ENCODE data around the gene DTX3.
"Not testable (repeated sequence)": the region's sequence is repeated elsewhere in the genome, so short reads cannot be mapped to it uniquely, and the experiment has no call there.

The DTX3 gene

DNA sequence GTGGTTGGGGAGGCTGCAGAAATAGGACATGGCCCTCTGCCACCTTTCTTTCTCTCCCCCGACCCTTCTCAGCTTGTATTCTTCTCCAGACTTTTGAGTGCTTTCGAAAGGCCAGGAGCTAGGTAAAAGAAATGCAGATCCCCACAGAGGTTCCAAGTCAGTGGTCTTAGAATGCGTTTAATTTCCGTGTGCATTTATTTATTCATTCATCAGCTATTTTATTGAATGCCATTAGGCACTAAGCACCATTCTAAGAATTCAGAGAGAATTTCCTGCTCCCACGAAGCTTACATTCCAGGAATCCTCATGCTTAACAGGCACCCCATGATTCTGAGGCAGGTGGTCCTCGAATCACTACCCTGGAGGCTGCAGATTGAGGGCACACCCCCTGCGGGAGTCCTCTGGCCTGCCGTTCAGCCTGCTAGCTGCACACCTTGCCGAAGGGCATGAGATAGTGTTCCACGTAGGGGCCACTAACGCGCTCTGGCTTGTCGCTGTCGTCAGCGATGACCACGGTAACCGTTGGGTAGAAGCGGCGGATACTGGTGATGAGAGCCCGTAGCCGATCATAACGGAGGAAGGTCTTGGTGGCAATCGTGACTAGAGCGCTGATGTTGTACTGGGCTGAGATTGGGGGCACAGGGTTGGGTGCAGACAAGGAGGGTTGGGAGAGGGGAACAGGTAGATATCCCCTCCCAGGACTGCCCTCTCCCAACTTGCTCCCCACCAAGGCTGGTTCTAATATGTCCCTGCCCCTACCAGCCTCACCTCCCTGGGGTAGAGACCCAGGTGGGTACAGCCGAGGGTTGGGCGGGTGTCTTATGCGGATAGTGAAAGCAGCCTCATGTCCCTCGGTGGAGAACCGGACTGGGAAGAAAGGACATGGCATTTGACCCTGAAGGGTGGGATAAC is 23.9 kb downstream of the DTX3 start:
- DNase-seq (ENCODE audit: extremely low spot score, insufficient read length, low read depth), result no peak

DNA sequence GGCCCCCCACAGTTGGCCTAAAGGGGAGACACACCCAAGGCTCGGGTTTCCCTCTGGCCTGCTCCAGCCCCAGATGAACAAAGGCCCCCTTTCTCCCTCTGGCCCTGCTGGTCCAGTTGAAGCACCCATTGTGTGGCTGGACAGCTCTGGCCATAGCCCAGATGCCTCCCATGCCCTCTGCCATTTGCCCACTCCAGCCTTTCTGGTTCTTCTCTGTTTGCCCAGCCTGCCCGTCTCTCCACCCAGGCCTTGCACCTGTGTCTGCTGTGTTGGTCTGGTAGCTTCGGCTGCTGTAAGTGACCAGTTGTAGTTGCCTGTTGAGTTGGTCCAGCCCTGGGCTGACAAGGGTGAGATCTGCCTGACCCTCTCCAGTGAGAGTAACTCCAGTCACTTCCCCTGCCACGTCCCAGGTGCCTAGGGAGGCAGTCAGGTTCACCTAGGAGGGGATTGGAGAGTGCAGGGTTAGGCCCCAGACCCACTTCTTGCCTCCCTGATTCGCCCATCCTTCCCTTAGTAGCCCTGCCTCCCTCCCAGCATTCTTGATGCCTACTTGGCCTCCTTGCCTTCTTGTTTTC is 25.4 kb downstream of the DTX3 start:
- DNase-seq (ENCODE audit: extremely low spot score, insufficient read length, low read depth) (no peak), FAIRE-seq (no peak)

More for the DNA sequence above, 23.9 kb downstream of the DTX3 start:
- FAIRE-seq, result no peak

DNA sequence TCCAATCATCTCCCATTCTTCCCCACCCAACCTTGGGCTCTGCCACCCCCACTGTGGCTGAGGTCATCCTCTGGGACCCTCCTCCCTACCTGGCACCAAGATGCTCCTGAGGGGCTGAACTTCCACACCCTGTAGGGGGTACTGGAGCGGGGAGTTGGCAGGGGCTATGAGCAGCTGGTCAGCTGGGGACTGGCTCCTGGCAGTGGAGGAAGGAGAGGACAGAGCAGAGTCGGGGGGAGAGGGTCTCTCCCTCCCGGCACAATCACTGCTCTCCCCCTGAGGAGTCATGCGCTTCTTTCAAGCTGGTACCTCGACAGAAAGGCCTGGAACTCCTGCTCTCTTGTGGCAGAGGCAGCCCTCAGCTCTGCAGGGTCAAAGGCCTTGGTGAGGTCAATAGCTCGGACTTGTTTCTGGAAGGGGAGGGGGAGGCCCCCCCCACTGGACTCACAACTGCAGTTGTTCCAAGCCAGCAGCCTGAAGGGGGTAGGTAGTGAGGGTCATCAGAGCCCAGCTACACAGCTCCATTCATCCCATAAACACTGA is 26.3 kb downstream of the DTX3 start:
- no peak for DNase-seq (ENCODE audit: extremely low spot score, insufficient read length, low read depth)
- no peak for FAIRE-seq

DNA sequence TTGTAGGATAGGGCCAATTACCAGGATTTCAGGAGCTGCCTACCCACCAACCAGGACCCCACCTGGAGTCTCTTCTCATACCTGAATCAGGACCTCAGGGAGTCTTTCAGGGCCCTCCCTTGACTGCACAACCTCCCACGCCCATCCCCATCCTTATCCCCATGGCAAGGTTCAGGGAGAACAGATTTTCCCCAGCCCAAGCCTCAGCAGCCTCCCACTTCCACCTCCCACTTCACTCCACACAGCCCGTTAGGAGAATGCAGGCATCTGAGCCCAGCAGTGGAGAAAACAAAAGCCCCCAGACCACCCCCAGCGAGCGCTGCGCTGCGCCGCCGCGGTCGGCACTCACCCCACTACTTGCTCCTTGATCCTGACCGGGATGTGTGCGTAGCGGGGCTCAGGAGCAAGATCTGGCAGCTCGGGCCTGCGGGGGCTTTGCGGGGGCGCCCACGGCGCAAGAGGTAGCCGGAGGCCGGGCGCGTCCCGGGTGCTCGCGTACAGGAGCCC is 27.0 kb downstream of the DTX3 start:
- DNase-seq (ENCODE audit: extremely low spot score, insufficient read length, low read depth), result no peak

DNA sequence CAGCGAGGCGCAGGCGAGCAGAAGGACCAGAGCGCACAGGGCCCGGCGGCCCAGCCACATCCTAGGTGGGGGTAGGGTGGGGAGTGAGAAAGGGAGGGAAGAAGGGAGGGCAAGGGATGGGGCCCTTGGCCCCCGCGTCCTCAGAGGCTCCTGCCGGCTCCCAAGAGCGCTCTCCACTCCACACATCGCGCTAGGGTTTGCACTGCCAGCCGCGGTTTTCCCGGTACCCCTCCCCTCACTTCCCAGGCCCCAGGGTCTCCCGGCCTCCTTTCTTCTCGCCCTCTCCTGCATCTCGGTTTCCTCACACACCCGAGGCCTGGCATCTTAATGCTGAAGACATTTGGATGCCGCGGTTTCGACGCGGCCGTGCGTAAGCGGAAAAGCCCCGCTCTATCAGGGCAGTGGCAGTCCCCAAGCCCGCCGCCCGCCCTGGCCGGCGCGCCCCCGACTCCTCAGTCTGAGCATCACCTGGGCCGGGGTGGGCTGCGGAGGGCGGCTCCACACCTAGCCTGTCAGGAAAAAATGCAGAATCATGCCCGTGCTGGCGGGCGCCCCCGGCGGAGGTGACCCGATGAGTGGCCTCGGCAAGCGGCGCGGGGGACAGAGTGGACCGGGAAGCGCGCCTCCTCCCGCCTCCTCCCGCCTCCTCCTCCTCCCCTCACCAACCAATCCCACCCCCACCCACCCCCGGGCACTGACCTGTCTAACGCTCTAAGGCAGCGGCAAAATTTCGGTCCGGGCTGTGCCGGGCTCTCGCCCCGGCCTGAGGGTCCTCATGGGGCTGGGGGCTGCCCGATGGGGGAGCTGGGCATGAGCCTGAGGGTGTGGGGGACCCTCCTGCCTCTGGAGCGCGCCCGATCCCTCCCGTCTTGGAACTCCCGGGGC is 27.7 kb downstream of the DTX3 start:
- no peak for DNase-seq (ENCODE audit: extremely low spot score, insufficient read length, low read depth)
- FAIRE-seq, result no peak

More for the DNA sequence above, 27.0 kb downstream of the DTX3 start:
- FAIRE-seq, result no peak

DNA sequence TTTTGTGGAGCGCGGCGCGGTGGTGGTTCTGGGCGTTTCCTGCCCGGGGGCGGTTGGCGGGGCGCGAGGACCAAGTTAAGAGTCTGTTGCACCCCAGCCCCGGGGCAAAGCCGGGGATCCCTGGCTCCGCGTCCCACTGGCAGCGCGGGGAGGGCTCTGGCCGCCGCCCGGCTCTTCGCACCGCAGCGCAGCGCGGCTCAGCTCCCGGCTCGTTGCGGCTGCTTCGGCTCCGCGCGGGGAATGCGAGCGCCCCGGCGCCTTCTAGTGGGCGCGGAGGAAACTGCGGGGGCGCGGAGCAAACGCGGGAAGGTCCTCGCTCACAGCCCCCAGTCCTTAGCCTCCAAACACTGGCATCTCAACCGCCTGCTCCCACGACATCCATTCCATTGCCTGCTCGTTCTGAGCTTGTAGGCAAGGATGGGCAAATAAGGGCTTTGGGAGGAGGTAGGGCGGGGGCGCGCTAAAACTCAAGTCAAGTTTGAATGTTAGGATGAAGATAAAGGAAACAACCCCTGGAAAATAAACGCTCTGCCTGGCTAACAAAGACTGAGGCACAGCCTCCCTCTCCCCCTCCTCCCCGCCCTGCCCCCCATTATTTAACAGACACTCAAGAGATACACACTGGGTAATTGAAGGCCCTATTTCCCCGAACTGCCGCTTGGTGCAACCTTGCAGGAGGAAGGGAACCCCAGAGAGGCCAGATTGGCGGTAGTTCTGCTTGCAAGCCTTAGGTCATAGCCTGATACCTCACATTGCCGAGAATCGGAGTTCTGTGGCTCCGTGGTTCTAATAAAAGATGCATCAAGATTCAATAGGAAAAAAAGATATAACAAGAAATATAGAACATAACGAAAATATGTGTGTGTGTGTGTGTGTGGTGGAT is 28.6 kb downstream of the DTX3 start, which contains the start of gene B4GALNT1:
B4GALNT1 (minus strand) TSS at position 244 of the 883 bp plus-strand sequence. CDS start 1,069 bp downstream, outside the sequence.
- FAIRE-seq (peak; percentile 52), DNase-seq (ENCODE audit: extremely low spot score, insufficient read length, low read depth) (peak; percentile 67)

DNA sequence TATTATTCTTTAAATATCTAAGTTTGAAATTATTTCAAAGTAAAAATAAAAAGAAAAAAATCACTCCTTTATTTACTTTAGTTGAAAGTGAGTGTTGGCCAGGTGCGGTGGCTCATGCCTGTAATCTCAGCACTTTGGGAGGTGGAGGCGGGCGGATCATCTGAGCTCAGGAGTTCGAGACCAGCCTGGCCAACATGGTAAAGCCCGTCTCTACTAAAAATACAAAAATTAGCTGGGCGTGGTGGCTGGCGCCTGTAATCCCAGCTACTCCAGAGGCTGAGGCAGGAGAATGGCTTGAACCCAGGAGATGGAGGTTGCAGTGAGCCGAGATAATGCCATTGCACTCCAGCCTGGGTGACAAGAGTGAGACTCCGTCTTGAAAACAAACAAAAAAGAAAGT is 32.1 kb downstream of the DTX3 start:
- FAIRE-seq; DNase-seq (ENCODE audit: extremely low spot score, insufficient read length, low read depth): not testable (repeated sequence)

DNA sequence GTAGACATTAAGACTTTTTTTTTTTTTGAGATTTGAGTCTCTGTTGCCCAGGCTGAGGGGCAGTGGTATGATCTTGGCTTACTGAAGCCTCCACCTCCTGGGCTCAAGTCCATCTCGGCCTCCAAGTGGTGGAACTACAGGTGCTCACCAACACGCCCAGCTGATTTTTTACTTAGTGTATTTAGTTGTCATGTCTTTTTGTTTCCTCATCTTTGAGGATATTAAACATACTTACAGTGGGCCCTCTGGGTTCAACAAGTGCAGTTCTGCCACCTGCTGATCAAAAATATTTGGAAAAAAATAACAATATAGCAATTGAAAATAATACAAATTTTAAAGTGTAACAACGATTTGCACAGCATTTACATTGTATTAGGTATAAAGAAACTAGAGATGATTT is 32.7 kb downstream of the DTX3 start:
- no peak for FAIRE-seq
- no peak for DNase-seq (ENCODE audit: extremely low spot score, insufficient read length, low read depth)

DNA sequence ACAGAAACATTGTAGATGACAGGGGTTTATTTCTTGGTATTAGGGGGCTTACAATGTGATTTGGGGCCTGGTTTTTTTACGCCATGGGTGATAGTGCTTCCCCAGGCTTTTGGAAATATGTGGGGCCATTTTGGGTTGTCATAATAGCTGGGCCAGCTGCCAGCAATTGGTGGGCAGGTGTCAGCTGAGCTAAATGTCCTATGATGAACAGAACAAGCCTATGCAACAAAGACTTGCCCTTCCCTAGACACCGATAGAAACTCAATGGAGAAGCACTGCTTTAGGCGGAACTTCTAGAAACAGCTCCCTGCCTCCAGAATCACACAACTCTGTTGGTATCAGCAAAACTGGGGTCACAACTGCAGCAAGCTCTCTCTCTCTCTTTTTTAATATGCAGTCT is 33.5 kb downstream of the DTX3 start:
- no peak for FAIRE-seq
- no peak for DNase-seq (ENCODE audit: extremely low spot score, insufficient read length, low read depth)

DNA sequence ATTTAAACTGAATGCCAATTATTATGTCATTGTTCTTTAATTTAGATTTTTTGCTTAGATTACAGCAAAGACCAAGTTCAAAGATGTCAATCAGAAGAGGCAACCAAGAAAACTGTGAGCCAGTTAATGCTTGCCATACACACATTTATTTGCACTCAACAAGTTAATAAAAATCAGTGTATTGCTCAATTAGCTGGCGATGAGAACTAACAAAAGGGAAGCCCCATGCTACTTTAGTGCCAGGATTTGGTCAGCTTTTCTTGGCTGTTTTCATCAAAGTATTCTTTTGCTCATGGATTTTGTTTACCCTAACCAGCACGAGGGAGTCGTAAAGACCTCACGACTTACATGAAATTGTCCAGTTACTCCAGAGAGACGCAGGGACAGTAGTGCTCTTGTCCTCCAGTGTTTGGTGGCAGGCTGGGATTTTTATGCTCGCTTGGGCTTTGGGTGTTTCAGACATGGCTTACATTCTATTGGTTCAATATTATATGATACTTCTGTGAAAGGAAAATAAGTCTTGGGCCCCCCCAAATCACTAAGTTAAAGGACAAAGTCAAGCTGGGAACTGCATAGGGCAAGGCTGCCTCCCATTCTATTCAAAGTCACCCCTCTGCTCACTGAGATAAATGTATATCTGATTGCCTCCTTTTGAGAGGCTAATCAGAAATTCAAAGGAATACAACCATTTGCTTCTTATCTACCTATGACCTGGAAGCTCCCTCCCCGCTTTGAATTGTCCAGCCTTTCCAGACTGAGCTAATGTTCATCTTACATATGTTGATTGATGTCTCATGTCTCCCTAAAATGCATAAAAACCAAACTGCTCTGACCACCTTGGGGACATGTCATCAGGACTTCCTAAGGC is 35.8 kb downstream of the DTX3 start:
- DNase-seq (ENCODE audit: extremely low spot score, insufficient read length, low read depth) (no peak), FAIRE-seq (no peak)

DNA sequence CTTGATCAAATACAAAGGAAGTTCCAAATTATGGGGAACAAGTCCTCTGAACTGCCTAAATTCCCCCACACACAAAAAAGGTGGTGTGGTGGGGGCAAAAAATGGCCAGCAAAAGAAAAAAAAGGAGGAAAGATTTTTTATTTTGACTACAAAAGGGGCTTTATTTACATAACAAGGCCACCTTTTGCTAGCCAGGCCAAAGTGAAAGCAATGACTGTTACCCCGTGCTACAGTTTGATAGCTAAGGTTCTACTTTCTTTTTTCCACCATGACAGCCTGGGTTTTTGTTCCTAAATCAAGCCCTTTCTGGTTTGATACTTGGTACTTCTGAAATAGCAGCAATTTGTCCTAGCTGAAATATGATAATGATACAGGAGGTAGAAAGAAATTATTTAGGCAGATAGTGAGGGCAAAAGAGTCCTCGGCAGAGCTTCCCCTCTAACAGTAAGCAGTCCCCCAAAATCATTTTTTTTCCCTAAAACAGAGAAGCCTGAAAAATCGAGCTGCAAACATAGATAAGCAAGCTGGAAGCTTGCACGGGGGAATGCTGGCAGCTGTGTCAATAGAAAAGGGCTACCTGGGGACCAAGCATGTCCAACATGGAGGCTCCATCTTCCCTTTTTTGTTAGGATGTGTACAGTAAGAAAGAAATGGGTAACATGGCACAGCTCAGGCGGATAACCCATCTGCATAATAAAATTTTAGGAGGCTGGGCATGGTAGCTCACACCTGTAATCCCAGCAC is 37.2 kb downstream of the DTX3 start:
- no peak for DNase-seq (ENCODE audit: extremely low spot score, insufficient read length, low read depth)
- FAIRE-seq, result no peak

DNA sequence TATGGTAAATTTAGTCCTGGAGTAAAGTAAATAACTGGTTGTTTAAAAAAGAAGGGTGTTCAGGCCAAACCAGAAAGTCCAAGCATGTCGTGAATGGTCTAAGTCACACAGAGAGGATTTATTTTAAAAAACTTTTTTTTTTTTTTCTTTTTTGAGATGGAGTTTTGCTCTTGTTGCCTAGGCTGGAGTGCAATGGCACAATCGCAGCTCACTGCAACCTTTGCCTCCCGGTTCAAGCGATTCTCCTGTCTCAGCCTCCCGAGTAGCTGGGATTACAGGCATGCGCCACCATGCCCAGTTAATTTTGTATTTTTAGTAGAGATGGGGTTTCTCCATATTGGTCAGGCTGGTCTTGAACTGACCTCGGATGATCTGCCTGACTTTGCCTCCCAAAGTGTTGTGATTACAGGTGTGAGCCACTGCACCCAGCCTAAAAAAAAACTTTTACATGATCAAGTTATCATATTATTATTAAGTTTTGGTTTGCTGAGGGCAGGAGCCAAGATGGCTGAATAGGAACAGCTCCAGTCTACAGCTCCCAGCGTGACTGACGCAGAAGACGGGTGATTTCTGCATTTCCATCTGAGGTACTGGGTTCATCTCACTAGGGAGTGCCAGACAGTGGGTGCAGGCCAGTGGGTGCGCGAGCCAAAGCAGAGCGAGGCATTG is 41.5 kb downstream of the DTX3 start:
- not testable (repeated sequence) for DNase-seq (ENCODE audit: extremely low spot score, insufficient read length, low read depth); FAIRE-seq

DNA sequence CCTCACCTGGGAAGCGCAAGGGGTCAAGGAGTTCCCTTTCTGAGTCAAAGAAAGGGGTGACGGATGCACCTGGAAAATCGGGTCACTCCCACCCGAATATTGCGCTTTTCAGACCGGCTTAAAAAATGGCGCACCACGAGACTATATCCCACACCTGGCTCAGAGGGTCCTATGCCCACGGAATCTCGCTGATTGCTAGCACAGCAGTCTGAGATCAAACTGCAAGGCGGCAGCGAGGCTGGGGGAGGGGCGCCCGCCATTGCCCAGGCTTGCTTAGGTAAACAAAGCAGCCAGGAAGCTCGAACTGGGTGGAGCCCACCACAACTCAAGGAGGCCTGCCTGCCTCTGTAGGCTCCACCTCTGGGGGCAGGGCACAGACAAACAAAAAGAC is 42.0 kb downstream of the DTX3 start:
- not testable (repeated sequence) for FAIRE-seq; DNase-seq (ENCODE audit: extremely low spot score, insufficient read length, low read depth)

DNA sequence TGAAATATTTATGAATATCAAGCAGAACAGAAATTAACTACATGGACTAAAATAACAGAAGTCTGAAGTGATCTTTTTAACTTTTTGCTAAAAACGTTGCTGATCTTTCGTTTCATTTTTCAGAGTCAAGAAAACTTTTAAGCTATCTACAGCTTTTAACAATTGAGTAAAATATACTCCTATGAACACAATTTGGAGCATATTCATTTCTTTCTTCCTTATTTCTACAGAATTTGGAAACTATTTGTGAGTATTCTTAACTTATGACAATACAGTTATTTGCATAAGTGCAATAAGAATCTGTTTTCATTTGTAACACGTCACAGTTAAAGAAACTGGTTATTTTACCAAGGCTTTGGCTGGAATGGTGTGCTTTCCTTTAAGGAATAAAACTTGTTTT is 49.4 kb downstream of the DTX3 start:
- DNase-seq (ENCODE audit: extremely low spot score, insufficient read length, low read depth) (no peak), FAIRE-seq (no peak)

DNA sequence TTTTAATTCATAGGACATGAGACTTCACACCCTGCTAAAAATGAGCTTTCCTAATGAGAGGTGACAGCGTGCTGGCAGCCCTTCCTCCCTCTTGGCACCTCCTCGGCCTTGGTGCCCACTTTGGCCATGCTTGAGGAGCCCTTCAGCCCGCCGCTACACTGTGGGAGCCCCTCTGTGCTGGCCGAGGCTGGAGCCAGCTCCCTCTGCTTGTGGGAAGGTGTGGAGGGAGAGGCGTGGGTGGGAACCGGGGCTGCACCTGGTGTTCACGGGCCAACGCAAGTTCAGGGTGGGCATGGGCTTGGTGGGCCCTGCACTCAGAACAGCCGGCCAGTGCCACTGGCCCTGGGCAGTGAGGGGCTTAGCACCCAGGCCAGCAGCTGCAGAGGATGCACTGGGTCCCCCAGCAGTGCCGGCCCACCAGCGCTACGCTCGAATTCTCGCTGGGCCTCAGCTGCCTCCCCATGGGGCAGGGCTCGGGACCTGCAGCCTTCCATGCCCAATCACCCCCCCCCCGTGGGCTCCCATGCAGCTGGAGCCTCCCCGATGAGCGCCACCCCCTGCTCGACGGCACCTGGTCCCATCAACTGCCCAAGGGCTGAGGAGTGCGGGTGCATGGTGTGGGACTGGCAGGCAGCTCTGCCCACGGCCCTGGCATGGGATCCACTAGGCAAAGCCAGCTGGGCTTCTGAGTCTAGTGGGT is 51.1 kb downstream of the DTX3 start:
- DNase-seq (ENCODE audit: extremely low spot score, insufficient read length, low read depth), result no peak
- FAIRE-seq, result no peak

DNA sequence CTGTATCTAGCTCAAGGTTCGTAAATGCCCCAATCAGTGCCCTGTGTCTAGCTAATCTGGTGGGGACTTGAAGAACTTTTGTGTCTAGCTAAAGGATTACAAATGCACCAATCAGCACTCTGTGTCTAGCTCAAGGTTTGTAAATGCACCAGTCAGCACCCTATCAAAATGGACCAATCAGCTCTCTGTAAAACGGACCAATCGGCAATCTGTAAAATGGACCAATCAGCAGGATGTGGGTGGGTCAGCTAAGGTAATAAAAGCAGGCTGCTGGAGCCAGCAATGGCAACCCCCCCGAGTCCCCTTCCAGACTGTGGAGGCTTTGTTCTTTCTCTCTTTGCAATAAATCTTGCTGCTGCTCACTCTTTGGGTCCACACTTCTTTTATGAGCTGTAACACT is 51.8 kb downstream of the DTX3 start:
- not testable (repeated sequence) for FAIRE-seq

More for the DNA sequence above, 51.8 kb downstream of the DTX3 start:
- not testable (repeated sequence) for DNase-seq (ENCODE audit: extremely low spot score, insufficient read length, low read depth)
